SK-N-SH (cell line): ENCODE results near the gene TBL1X. TPM values are rescaled to one million over a fixed set of nuclear protein-coding genes. Genes with fewer than 3 reads are reported as not detected.

ENCODE experiments used
- CTCF ChIA-PET: fragments of 300-600, 350-600 bp; formaldehyde crosslinking; extraction: SDS; loops from one replicate; lab custom pipeline; 2021; lab: Yijun Ruan, JAX
- POLR2A ChIA-PET: fragments of 350-600 bp; sonication (Branson Sonifier 250); formaldehyde crosslinking; extraction: SDS; loops from one replicate; lab custom pipeline; 2020; ENCODE audit warnings: antibody characterized with exemption, inconsistent platforms; lab: Yijun Ruan, JAX
- DNase-seq: peaks from one replicate; pipeline ENCODE4 v3.0.0; 2012
- H2AFZ ChIP-seq: fragments of 200-600 bp; sonication (generic); 2 replicates; pipeline ENCODE4 v1.8.1; 2016; ENCODE audit warnings: antibody characterized with exemption, mild to moderate bottlenecking, low read depth
- H3F3A ChIP-seq: fragments of 200-600 bp; sonication (generic); replicated peaks from 2 replicates; pipeline ENCODE3; 2016; ENCODE audit warnings: antibody characterized with exemption, mild to moderate bottlenecking; ENCODE audit not compliant: insufficient read depth
- H3K27ac ChIP-seq, 2 experiments: fragments of 200-500 bp in 1 of 2; fragments of 200-600 bp in 1 of 2; sonication (Bioruptor generic) in 1 of 2; sonication (generic), shearing (Covaris generic) in 1 of 2; 2 replicates each; pipeline versions ENCODE4 v1.5.1 to v1.6.1; 2014 to 2016; ENCODE audit warnings: low read depth in 2 of 2, inconsistent platforms in 1 of 2, low read length in 1 of 2, mild to moderate bottlenecking in 1 of 2, mixed read lengths in 1 of 2
- H3K27me3 ChIP-seq: fragments of 200-600 bp; sonication (generic), shearing (Covaris generic); 2 replicates; pipeline ENCODE4 v1.6.1; 2016; ENCODE audit warnings: mixed run types; ENCODE audit not compliant: insufficient read depth
- H3K36me3 ChIP-seq, 2 experiments: fragments of 200-500 bp in 1 of 2; fragments of 200-600 bp in 1 of 2; sonication (Bioruptor generic) in 1 of 2; sonication (generic) in 1 of 2; replicated peaks in 1 of 2; 2 replicates each; pipeline versions ENCODE3 to v1.5.1; 2014 to 2016; ENCODE audit warnings: low read length in 1 of 2, mild to moderate bottlenecking in 1 of 2; ENCODE audit not compliant: insufficient read depth in 2 of 2, control insufficient read depth in 1 of 2
- H3K4me1 ChIP-seq, 2 experiments: fragments of 200-500 bp in 1 of 2; fragments of 200-600 bp in 1 of 2; sonication (Bioruptor generic) in 1 of 2; sonication (generic), shearing (Covaris generic) in 1 of 2; 2 replicates each; pipeline versions ENCODE4 v1.5.1 to v1.6.1; 2014 to 2016; ENCODE audit warnings: low read depth in 1 of 2, low read length in 1 of 2, mixed run types in 1 of 2; ENCODE audit not compliant: insufficient read depth in 2 of 2, control insufficient read depth in 1 of 2
- H3K4me2 ChIP-seq: fragments of 200-600 bp; sonication (generic), shearing (Covaris generic); 2 replicates; pipeline ENCODE4 v1.6.1; 2017; ENCODE audit warnings: mixed run types
- H3K4me3 ChIP-seq, 2 experiments: fragments of 200-500 bp in 1 of 2; fragments of 200-600 bp in 1 of 2; sonication (Bioruptor generic) in 1 of 2; sonication (generic), shearing (Covaris generic) in 1 of 2; 2 replicates each; pipeline versions ENCODE4 v1.5.1 to v1.8.1; 2014 to 2016; ENCODE audit warnings: low read depth in 2 of 2, inconsistent platforms in 1 of 2, low read length in 1 of 2, mild to moderate bottlenecking in 1 of 2, mixed read lengths in 1 of 2, moderate library complexity in 1 of 2
- H3K79me2 ChIP-seq: fragments of 200-600 bp; sonication (generic); 2 replicates; pipeline ENCODE4 v1.8.1; 2017; ENCODE audit warnings: mild to moderate bottlenecking; ENCODE audit not compliant: insufficient read depth
- H3K9ac ChIP-seq: fragments of 200-600 bp; sonication (generic); 2 replicates; pipeline ENCODE4 v1.6.1; 2017; ENCODE audit warnings: mixed run types
- H3K9me2 ChIP-seq: fragments of 200-600 bp; sonication (generic); 2 replicates; pipeline ENCODE4 v1.6.1; 2017; ENCODE audit warnings: mixed run types
- H3K9me3 ChIP-seq: fragments of 200-600 bp; sonication (generic); 2 replicates; pipeline ENCODE4 v1.6.1; 2017; ENCODE audit warnings: mixed run types, mild to moderate bottlenecking, moderate library complexity
- H4K20me1 ChIP-seq: fragments of 200-600 bp; sonication (generic); 2 replicates; pipeline ENCODE4 v1.6.1; 2017; ENCODE audit warnings: mild to moderate bottlenecking, mixed run types; ENCODE audit not compliant: insufficient read depth
- FOSL2 ChIP-seq: IDR thresholded peaks from 2 replicates; pipeline ENCODE4 v1.4.0; 2012; ENCODE audit warnings: low read depth, mild to moderate bottlenecking, moderate library complexity, borderline replicate concordance
- FOXM1 ChIP-seq: IDR thresholded peaks from 2 replicates; pipeline ENCODE4 v1.4.0; 2012; ENCODE audit warnings: low read depth, mild to moderate bottlenecking
- GABPA ChIP-seq: IDR thresholded peaks from 2 replicates; pipeline ENCODE4 v1.4.0; 2012; ENCODE audit warnings: low read depth, mild to moderate bottlenecking
- MAX ChIP-seq: IDR thresholded peaks from 2 replicates; pipeline ENCODE4 v1.4.0; 2012; ENCODE audit warnings: low read depth
- MEF2A ChIP-seq: IDR thresholded peaks from 2 replicates; pipeline ENCODE4 v1.4.0; 2012; ENCODE audit warnings: low read depth, borderline replicate concordance
- NFIC ChIP-seq: IDR thresholded peaks from 2 replicates; pipeline ENCODE4 v1.4.0; 2012; ENCODE audit warnings: borderline replicate concordance
- PBX3 ChIP-seq: IDR thresholded peaks from 2 replicates; pipeline ENCODE4; 2012
- POLR2AphosphoS5 ChIP-seq: IDR thresholded peaks from 2 replicates; pipeline ENCODE4 v1.6.1; 2012; ENCODE audit warnings: low read depth, low read length
- RAD21 ChIP-seq: IDR thresholded peaks from 2 replicates; pipeline ENCODE4 v1.6.1; 2012; ENCODE audit warnings: mild to moderate bottlenecking, low read length
- RCOR1 ChIP-seq: fragments of 150-350 bp; IDR thresholded peaks from 2 replicates; pipeline ENCODE4 v1.6.1; 2017; ENCODE audit warnings: antibody characterized with exemption, low read length
- RFX5 ChIP-seq: IDR thresholded peaks from 2 replicates; pipeline ENCODE4 v1.6.1; 2012; ENCODE audit warnings: mild to moderate bottlenecking, improper control_type of control experiment, low read length
- RXRA ChIP-seq: IDR thresholded peaks from 2 replicates; pipeline ENCODE4 v1.4.0; 2012; ENCODE audit warnings: low read depth, mild to moderate bottlenecking, borderline replicate concordance
- SIN3A ChIP-seq: IDR thresholded peaks from 2 replicates; pipeline ENCODE4 v1.6.1; 2012; ENCODE audit warnings: low read depth, mild to moderate bottlenecking, low read length, moderate library complexity, borderline replicate concordance
- SMC3 ChIP-seq: IDR thresholded peaks from 2 replicates; pipeline ENCODE4 v1.6.1; 2012; ENCODE audit warnings: low read depth, low read length, improper control_type of control experiment
- TCF12 ChIP-seq: IDR thresholded peaks from 2 replicates; pipeline ENCODE4 v1.4.0; 2012
- TEAD4 ChIP-seq: IDR thresholded peaks from 2 replicates; pipeline ENCODE4 v1.4.0; 2012; ENCODE audit warnings: mild to moderate bottlenecking, borderline replicate concordance; ENCODE audit not compliant: insufficient read depth
- YY1 ChIP-seq: IDR thresholded peaks from 2 replicates; pipeline ENCODE4 v1.4.0; 2012; ENCODE audit warnings: low read depth, mild to moderate bottlenecking
- WGBS: methylation state at CpG from one replicate; pipeline ENCODE4 v1.1.6; 2017; ENCODE audit warnings: low lambda C conversion rate; 5-methylcytosine and 5-hydroxymethylcytosine counted together
- polyA plus RNA-seq, 3 experiments: library from polyadenylated mRNA; depleted of rRNA; stranded (reverse); fragments of >200 nt; gene quantifications; 2 replicates each; pipeline ENCODE4 v1.2.3, GENCODE V29; 2012
- TF ChIP-seq, protein P1 (sequence below): IDR thresholded peaks from 2 replicates; pipeline ENCODE4 v1.6.1; 2012; ENCODE audit warnings: mild to moderate bottlenecking, low read depth, low read length, moderate library complexity
- TF ChIP-seq, protein P2 (sequence below): IDR thresholded peaks from 2 replicates; pipeline ENCODE4 v1.4.0; 2012; ENCODE audit warnings: low read depth, borderline replicate concordance

TBL1X gene
- polyA plus RNA-seq, 1 of the 3 experiments (the other 2 are of a cell fraction) = 10.6 TPM

GRCh38 chrX:9758021-9758638, 293.3 kb downstream of the TBL1X start:
- Histone ChIP-seq H3K4me2 (no peak overlapping the region), H4K20me1 (no peaks in the 10 kb centered on the region), H3K27me3 (no peaks in the 10 kb centered on the region; the same call in 1 of the 2 replicates), H3K9ac (no peak overlapping the region), H3K36me3 (no peaks in the 10 kb centered on the region), H3K9me3 (no peaks in the 10 kb centered on the region), H3K9me2 (no peaks in the 10 kb centered on the region), H3K27ac (no peak overlapping the region), H3F3A (no peaks in the 10 kb centered on the region), H2AFZ (no peak overlapping the region), H3K4me1 (no peaks in the 10 kb centered on the region), H3K79me2 (no peaks in the 10 kb centered on the region), H3K4me3 (no peak overlapping the region)
- WGBS = 23% methylated on average over 4 of the region's 4 CpGs
- ChIA-PET CTCF (no interaction called here), POLR2A (no interaction called here)
- no peak for TF ChIP-seq YY1
- TF ChIP-seq SIN3A = no peak
- TF ChIP-seq SMC3 = no peak
- no peak for TF ChIP-seq POLR2AphosphoS5
- TF ChIP-seq PBX3 = no peak
- DNase-seq = no peak

- Histone ChIP-seq H3K4me2 (no peak overlapping the region), H3K9me3 (no peaks in the 10 kb centered on the region), H3K4me1 (no peaks in the 10 kb centered on the region), H3K36me3 (no peaks in the 10 kb centered on the region), H2AFZ (no peak overlapping the region), H3K27me3 (no peaks in the 10 kb centered on the region; the same call in 1 of the 2 replicates), H3K4me3 (no peak overlapping the region), H3K79me2 (no peaks in the 10 kb centered on the region), H4K20me1 (no peaks in the 10 kb centered on the region), H3K9me2 (no peaks in the 10 kb centered on the region), H3K9ac (no peak overlapping the region), H3F3A (no peaks in the 10 kb centered on the region), H3K27ac (no peak overlapping the region)
- no peak for DNase-seq
- ChIA-PET CTCF (no interaction called here), POLR2A (interaction anchor here (0.7 kb wide), 1 partner anchor 191 kb away, joined by 3 read pairs; no protein-coding TSS in a partner anchor)
- WGBS = 17% methylated on average over 8 of the region's 8 CpGs
- TF ChIP-seq FOSL2 = no peak
- TF ChIP-seq POLR2AphosphoS5 = no peak
- TF ChIP-seq NFIC = no peak
- TF ChIP-seq MAX = no peak
- no peak for TF ChIP-seq TEAD4
- TF ChIP-seq GABPA = no peak
- no peak for TF ChIP-seq RXRA
- TF ChIP-seq, protein P1, sequence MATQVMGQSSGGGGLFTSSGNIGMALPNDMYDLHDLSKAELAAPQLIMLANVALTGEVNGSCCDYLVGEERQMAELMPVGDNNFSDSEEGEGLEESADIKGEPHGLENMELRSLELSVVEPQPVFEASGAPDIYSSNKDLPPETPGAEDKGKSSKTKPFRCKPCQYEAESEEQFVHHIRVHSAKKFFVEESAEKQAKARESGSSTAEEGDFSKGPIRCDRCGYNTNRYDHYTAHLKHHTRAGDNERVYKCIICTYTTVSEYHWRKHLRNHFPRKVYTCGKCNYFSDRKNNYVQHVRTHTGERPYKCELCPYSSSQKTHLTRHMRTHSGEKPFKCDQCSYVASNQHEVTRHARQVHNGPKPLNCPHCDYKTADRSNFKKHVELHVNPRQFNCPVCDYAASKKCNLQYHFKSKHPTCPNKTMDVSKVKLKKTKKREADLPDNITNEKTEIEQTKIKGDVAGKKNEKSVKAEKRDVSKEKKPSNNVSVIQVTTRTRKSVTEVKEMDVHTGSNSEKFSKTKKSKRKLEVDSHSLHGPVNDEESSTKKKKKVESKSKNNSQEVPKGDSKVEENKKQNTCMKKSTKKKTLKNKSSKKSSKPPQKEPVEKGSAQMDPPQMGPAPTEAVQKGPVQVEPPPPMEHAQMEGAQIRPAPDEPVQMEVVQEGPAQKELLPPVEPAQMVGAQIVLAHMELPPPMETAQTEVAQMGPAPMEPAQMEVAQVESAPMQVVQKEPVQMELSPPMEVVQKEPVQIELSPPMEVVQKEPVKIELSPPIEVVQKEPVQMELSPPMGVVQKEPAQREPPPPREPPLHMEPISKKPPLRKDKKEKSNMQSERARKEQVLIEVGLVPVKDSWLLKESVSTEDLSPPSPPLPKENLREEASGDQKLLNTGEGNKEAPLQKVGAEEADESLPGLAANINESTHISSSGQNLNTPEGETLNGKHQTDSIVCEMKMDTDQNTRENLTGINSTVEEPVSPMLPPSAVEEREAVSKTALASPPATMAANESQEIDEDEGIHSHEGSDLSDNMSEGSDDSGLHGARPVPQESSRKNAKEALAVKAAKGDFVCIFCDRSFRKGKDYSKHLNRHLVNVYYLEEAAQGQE = no peak
- no peak for TF ChIP-seq RFX5
- no peak for TF ChIP-seq TCF12
- TF ChIP-seq RAD21 = no peak
- TF ChIP-seq RCOR1 = no peak
- TF ChIP-seq, protein P2, sequence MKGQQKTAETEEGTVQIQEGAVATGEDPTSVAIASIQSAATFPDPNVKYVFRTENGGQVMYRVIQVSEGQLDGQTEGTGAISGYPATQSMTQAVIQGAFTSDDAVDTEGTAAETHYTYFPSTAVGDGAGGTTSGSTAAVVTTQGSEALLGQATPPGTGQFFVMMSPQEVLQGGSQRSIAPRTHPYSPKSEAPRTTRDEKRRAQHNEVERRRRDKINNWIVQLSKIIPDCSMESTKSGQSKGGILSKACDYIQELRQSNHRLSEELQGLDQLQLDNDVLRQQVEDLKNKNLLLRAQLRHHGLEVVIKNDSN = no peak
- no peak for TF ChIP-seq FOXM1
- TF ChIP-seq MEF2A = no peak
These were observed 294.5 kb downstream of the TBL1X start for GRCh38 chrX:9759337-9759736.
